ENCODE results near the gene CCDC192.

CCDC192 gene

GRCh38 chr5:127849408-127849807, 146.2 kb downstream of the CCDC192 start:
- Histone ChIP-seq H4K20me1 (ENCODE audit: insufficient read depth, low read length) (no peaks in the 10 kb centered on the region), H2AFZ (ENCODE audit: low read depth, low read length) (0 out of 2 replicates have a peak overlapping the region, but pooled peaks have one; percentile 60), H3K4me1 (ENCODE audit: low read length) (peaks cover 14% of the 10 kb centered on the region), H3K27ac (ENCODE audit: low read length) (peak overlapping the region; percentile 14; the same call in 1 of the 2 replicates), H3K4me2 (ENCODE audit: low read length) (peak overlapping the region; percentile 75), H3K9me3 (ENCODE audit: insufficient read depth, low read length) (no peaks in the 10 kb centered on the region), H3K9ac (ENCODE audit: low read length) (no peak overlapping the region), H3K36me3 (replicated peaks; ENCODE audit: low read depth, low read length) (no peaks in the 10 kb centered on the region), H3K27me3 (ENCODE audit: low read depth, low read length) (no peaks in the 10 kb centered on the region), H3K4me3 (ENCODE audit: low read length) (peak overlapping the region; percentile 31), H3K79me2 (ENCODE audit: low read length) (no peaks in the 10 kb centered on the region)
- TF ChIP-seq, protein P1, sequence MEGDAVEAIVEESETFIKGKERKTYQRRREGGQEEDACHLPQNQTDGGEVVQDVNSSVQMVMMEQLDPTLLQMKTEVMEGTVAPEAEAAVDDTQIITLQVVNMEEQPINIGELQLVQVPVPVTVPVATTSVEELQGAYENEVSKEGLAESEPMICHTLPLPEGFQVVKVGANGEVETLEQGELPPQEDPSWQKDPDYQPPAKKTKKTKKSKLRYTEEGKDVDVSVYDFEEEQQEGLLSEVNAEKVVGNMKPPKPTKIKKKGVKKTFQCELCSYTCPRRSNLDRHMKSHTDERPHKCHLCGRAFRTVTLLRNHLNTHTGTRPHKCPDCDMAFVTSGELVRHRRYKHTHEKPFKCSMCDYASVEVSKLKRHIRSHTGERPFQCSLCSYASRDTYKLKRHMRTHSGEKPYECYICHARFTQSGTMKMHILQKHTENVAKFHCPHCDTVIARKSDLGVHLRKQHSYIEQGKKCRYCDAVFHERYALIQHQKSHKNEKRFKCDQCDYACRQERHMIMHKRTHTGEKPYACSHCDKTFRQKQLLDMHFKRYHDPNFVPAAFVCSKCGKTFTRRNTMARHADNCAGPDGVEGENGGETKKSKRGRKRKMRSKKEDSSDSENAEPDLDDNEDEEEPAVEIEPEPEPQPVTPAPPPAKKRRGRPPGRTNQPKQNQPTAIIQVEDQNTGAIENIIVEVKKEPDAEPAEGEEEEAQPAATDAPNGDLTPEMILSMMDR (IDR thresholded peaks at IDR 0.05; ENCODE audit: low read depth, low read length) = no peak
- TF ChIP-seq EZH2phosphoT487 (IDR thresholded peaks at IDR 0.05; ENCODE audit: low read depth) = no peak

DNA sequence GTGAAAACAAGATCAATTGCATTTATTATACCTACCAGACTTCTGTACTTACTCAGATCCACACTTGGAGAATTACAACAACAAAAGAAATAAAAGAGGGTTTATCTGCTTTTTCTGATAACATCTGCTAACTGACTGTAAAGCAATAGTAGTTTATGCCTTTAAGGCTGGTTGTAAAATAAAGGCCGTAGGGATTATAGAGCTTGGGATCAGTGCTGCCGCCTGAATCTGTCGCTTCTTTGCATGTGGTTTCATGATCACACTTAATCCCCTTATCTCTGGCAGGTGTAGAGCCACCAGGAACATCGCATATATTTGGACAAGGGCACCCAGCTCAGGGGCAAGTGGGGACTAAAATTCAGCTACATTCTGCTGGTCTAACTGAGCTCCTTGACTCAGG, 146.7 kb downstream of the CCDC192 start:
- peak overlapping the region; percentile 14; the same call in 1 of the 2 replicates for H3K27ac ChIP-seq (ENCODE audit: low read length)
- TF ChIP-seq EZH2phosphoT487 (IDR thresholded peaks at IDR 0.05; ENCODE audit: low read depth) = no peak
- TF ChIP-seq, protein P1 (IDR thresholded peaks at IDR 0.05; ENCODE audit: low read depth, low read length) = no peak
- no peaks in the 10 kb centered on the region for H3K36me3 ChIP-seq (replicated peaks; ENCODE audit: low read depth, low read length)
- H3K9ac ChIP-seq (ENCODE audit: low read length) = no peak overlapping the region
- H3K27me3 ChIP-seq (ENCODE audit: low read depth, low read length) = no peaks in the 10 kb centered on the region
- H2AFZ ChIP-seq (ENCODE audit: low read depth, low read length) = no peak overlapping the region
- H3K4me1 ChIP-seq (ENCODE audit: low read length) = peaks cover 14% of the 10 kb centered on the region
- peak overlapping the region; percentile 31 for H3K4me3 ChIP-seq (ENCODE audit: low read length)
- H3K4me2 ChIP-seq (ENCODE audit: low read length) = peak overlapping the region; percentile 75
- no peaks in the 10 kb centered on the region for H3K79me2 ChIP-seq (ENCODE audit: low read length)
- H3K9me3 ChIP-seq (ENCODE audit: insufficient read depth, low read length) = no peaks in the 10 kb centered on the region
- H4K20me1 ChIP-seq (ENCODE audit: insufficient read depth, low read length) = no peaks in the 10 kb centered on the region

- Histone ChIP-seq H3K27me3 (ENCODE audit: low read depth, low read length) (no peaks in the 10 kb centered on the region), H3K27ac (ENCODE audit: low read length) (no peak overlapping the region), H3K4me1 (ENCODE audit: low read length) (peaks cover 14% of the 10 kb centered on the region), H3K36me3 (replicated peaks; ENCODE audit: low read depth, low read length) (no peaks in the 10 kb centered on the region), H4K20me1 (ENCODE audit: insufficient read depth, low read length) (no peaks in the 10 kb centered on the region), H3K4me3 (ENCODE audit: low read length) (no peak overlapping the region), H3K9ac (ENCODE audit: low read length) (no peak overlapping the region), H3K4me2 (ENCODE audit: low read length) (no peak overlapping the region), H2AFZ (ENCODE audit: low read depth, low read length) (no peak overlapping the region), H3K79me2 (ENCODE audit: low read length) (no peaks in the 10 kb centered on the region), H3K9me3 (ENCODE audit: insufficient read depth, low read length) (no peaks in the 10 kb centered on the region)
- no peak for TF ChIP-seq EZH2phosphoT487 (IDR thresholded peaks at IDR 0.05; ENCODE audit: low read depth)
- TF ChIP-seq, protein P1 (IDR thresholded peaks at IDR 0.05; ENCODE audit: low read depth, low read length) = no peak
These were observed 148.8 kb downstream of the CCDC192 start for GRCh38 chr5:127851964-127852363.

- H3K9ac ChIP-seq (ENCODE audit: low read length) = no peak overlapping the region
- no peaks in the 10 kb centered on the region for H3K27me3 ChIP-seq (ENCODE audit: low read depth, low read length)
- H2AFZ ChIP-seq (ENCODE audit: low read depth, low read length) = no peak overlapping the region
- H4K20me1 ChIP-seq (ENCODE audit: insufficient read depth, low read length) = no peaks in the 10 kb centered on the region
- H3K27ac ChIP-seq (ENCODE audit: low read length) = no peak overlapping the region
- no peaks in the 10 kb centered on the region for H3K9me3 ChIP-seq (ENCODE audit: insufficient read depth, low read length)
- H3K4me1 ChIP-seq (ENCODE audit: low read length) = peaks cover 6% of the 10 kb centered on the region
- H3K4me3 ChIP-seq (ENCODE audit: low read length) = no peak overlapping the region
- TF ChIP-seq EZH2phosphoT487 (IDR thresholded peaks at IDR 0.05; ENCODE audit: low read depth) = no peak
- TF ChIP-seq, protein P1 (IDR thresholded peaks at IDR 0.05; ENCODE audit: low read depth, low read length) = no peak
- no peaks in the 10 kb centered on the region for H3K36me3 ChIP-seq (replicated peaks; ENCODE audit: low read depth, low read length)
- H3K79me2 ChIP-seq (ENCODE audit: low read length) = no peaks in the 10 kb centered on the region
- H3K4me2 ChIP-seq (ENCODE audit: low read length) = no peak overlapping the region
These were observed 151.3 kb downstream of the CCDC192 start for GRCh38 chr5:127854520-127854919.
